Brain microvascular endothelial cell (primary cell): Measurements from ENCODE around the gene DGCR2.
"Not testable (repeated sequence)": the region's sequence is repeated elsewhere in the genome, so short reads cannot be mapped to it uniquely, and the experiment has no call there.

ENCODE experiments used
- DNase-seq: peaks from one replicate; pipeline ENCODE4 v3.0.0-alpha.2; 2020
- H3K27ac ChIP-seq: fragments of 250-450 bp; sonication (Bioruptor Pico); 2 replicates; pipeline ENCODE4 v1.5.1; 2020; ENCODE audit warnings: mild to moderate bottlenecking, moderate library complexity
- H3K27me3 ChIP-seq: fragments of 250-450 bp; sonication (Bioruptor Pico); replicated peaks from 2 replicates; pipeline ENCODE4 v1.5.1; 2020; ENCODE audit warnings: mild to moderate bottlenecking
- H3K36me3 ChIP-seq: fragments of 250-450 bp; sonication (Bioruptor Pico); replicated peaks from 2 replicates; pipeline ENCODE4 v1.5.1; 2020; ENCODE audit warnings: mild to moderate bottlenecking
- H3K4me3 ChIP-seq: 2 replicates; pipeline ENCODE4 v1.5.1; 2011; ENCODE audit warnings: low read depth, mild to moderate bottlenecking, control low read depth, low read length, moderate library complexity
- CTCF ChIP-seq: IDR thresholded peaks from 2 replicates; pipeline ENCODE4 v1.5.1; 2011; ENCODE audit warnings: low read depth, mild to moderate bottlenecking, moderate library complexity, low read length, control low read depth, inconsistent platforms; ENCODE audit errors: missing control alignments
- in situ Hi-C: cut with HindIII; loops from 2 replicates; pipeline ENCODE4 v1.10.0; 2017; ENCODE audit warnings: low sequenced_read_pairs, low pct_ligation_motif_present

Gene DGCR2

GRCh38 chr22:19082101-19082500 is 40.1 kb downstream of the DGCR2 start:
- DNase-seq: no peak
- in situ Hi-C loops: no loop called here
- no peaks in the 10 kb centered on the region for H3K27me3 ChIP-seq
- H3K36me3 ChIP-seq: peaks cover 3% of the 10 kb centered on the region
- no peak for TF ChIP-seq CTCF
- no peak overlapping the region for H3K4me3 ChIP-seq
- H3K27ac ChIP-seq: no peak overlapping the region

GRCh38 chr22:19081351-19081750 is 40.9 kb downstream of the DGCR2 start:
- Histone ChIP-seq H3K4me3 (no peak overlapping the region), H3K27ac (no peak overlapping the region), H3K27me3 (no peaks in the 10 kb centered on the region), H3K36me3 (peaks cover 3% of the 10 kb centered on the region)
- in situ Hi-C loops: no loop called here
- DNase-seq: no peak
- TF ChIP-seq CTCF: no peak

- Histone ChIP-seq H3K27me3 (no peaks in the 10 kb centered on the region), H3K36me3 (peaks cover 3% of the 10 kb centered on the region), H3K27ac (no peak overlapping the region), H3K4me3 (no peak overlapping the region)
- TF ChIP-seq CTCF: no peak
- no peak for DNase-seq
- in situ Hi-C loops: no loop called here
These were observed 41.4 kb downstream of the DGCR2 start for GRCh38 chr22:19080853-19081252.

- Histone ChIP-seq H3K4me3 (no peak overlapping the region), H3K36me3 (peaks cover 3% of the 10 kb centered on the region), H3K27ac (no peak overlapping the region), H3K27me3 (no peaks in the 10 kb centered on the region)
- in situ Hi-C loops: no loop called here
- DNase-seq: no peak
- no peak for TF ChIP-seq CTCF
These were observed 42.5 kb downstream of the DGCR2 start for GRCh38 chr22:19079691-19080090.

GRCh38 chr22:19075404-19075803 is 46.8 kb downstream of the DGCR2 start:
- Histone ChIP-seq H3K4me3 (no peak overlapping the region), H3K36me3 (peaks cover 3% of the 10 kb centered on the region), H3K27me3 (no peaks in the 10 kb centered on the region), H3K27ac (no peak overlapping the region)
- TF ChIP-seq CTCF: no peak
- DNase-seq: no peak
- in situ Hi-C loops: no loop called here

GRCh38 chr22:19072853-19073252 is 49.4 kb downstream of the DGCR2 start:
- H3K27me3 ChIP-seq, H3K27ac ChIP-seq, H3K4me3 ChIP-seq, in situ Hi-C loops, DNase-seq, H3K36me3 ChIP-seq: not testable (repeated sequence)
